Chondrocyte (in vitro differentiated cells): Measurements from ENCODE around the gene CNTNAP1. TPM values are rescaled to one million over a fixed set of nuclear protein-coding genes. Genes with fewer than 3 reads are reported as not detected.

Experiments
- DNase-seq: peaks from one replicate; pipeline ENCODE4 v3.0.0; 2021; ENCODE audit warnings: mixed read lengths, low spot score
- H3K27ac Mint-ChIP-seq: one replicate; pipeline ENCODE4 v1.8.0; 2021; ENCODE audit warnings: mild to moderate bottlenecking, moderate library complexity, mixed read lengths; ENCODE audit not compliant: unreplicated experiment
- H3K27me3 Mint-ChIP-seq: 2 replicates; pipeline ENCODE4 v1.8.0; 2021; ENCODE audit warnings: low read depth, mixed read lengths
- H3K36me3 Mint-ChIP-seq: 2 replicates; pipeline ENCODE4 v1.8.0; 2021; ENCODE audit warnings: low read depth, mixed read lengths
- H3K4me1 Mint-ChIP-seq: 2 replicates; pipeline ENCODE4 v1.8.0; 2021; ENCODE audit warnings: low read depth, mild to moderate bottlenecking, mixed read lengths
- H3K4me3 Mint-ChIP-seq: one replicate; pipeline ENCODE4 v1.8.0; 2021; ENCODE audit warnings: mild to moderate bottlenecking, moderate library complexity, mixed read lengths; ENCODE audit not compliant: unreplicated experiment
- H3K9me3 Mint-ChIP-seq: 2 replicates; pipeline ENCODE4 v1.8.0; 2021; ENCODE audit warnings: low read depth, mixed read lengths
- CTCF ChIP-seq: fragments of 200-600 bp; sonication (generic); IDR thresholded peaks from 2 replicates; pipeline ENCODE4 v1.5.0; 2021; ENCODE audit warnings: antibody characterized with exemption, mild to moderate bottlenecking, moderate library complexity
- total RNA-seq: library from RNA; stranded (reverse); gene quantifications from 3 replicates; pipeline ENCODE4 v1.2.1, GENCODE V29; 2021

Gene CNTNAP1
- total RNA-seq, 1 donor from 2014 or later = 43.6 TPM

- Mint-ChIP-seq H3K4me3 (no peak overlapping the region), H3K9me3 (no peaks in the 10 kb centered on the region), H3K36me3 (peaks cover 41% of the 10 kb centered on the region), H3K4me1 (no peaks in the 10 kb centered on the region), H3K27me3 (no peaks in the 10 kb centered on the region), H3K27ac (no peak overlapping the region)
- no peak for DNase-seq
- TF ChIP-seq CTCF = no peak
Observed at GRCh38 chr17:42704837-42705494, 22.6 kb downstream of the CNTNAP1 start.

DNA sequence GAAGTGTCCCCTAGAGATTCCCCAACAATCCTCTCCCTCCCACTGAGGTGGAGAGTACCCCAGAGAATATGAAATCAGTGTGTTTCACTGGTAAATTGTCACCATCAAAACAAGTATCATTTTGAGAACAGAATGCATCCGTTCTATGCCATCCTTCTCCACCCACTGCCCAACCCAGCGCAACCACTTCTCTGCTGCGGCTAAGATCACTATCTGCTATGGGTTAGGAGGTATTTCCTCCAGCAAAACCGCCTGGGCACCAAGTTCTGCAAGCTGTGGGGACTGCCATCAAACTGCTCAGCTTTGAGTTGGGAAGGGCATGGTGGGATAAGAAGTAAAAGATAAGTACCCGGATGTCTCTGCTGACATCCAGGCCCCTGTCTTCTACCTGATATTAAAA is 24.4 kb downstream of the CNTNAP1 start:
- H3K4me1 Mint-ChIP-seq = no peaks in the 10 kb centered on the region
- DNase-seq = no peak
- no peaks in the 10 kb centered on the region for H3K9me3 Mint-ChIP-seq
- no peak overlapping the region for H3K27ac Mint-ChIP-seq
- H3K36me3 Mint-ChIP-seq = peaks cover 47% of the 10 kb centered on the region
- H3K27me3 Mint-ChIP-seq = no peaks in the 10 kb centered on the region
- TF ChIP-seq CTCF = no peak
- no peak overlapping the region for H3K4me3 Mint-ChIP-seq

GRCh38 chr17:42708588-42708987 is 26.3 kb downstream of the CNTNAP1 start:
- DNase-seq = no peak
- Mint-ChIP-seq H3K27me3 (no peaks in the 10 kb centered on the region), H3K36me3 (peaks cover 44% of the 10 kb centered on the region), H3K27ac (no peak overlapping the region), H3K4me3 (no peak overlapping the region), H3K9me3 (no peaks in the 10 kb centered on the region), H3K4me1 (no peaks in the 10 kb centered on the region)
- TF ChIP-seq CTCF = no peak

DNA sequence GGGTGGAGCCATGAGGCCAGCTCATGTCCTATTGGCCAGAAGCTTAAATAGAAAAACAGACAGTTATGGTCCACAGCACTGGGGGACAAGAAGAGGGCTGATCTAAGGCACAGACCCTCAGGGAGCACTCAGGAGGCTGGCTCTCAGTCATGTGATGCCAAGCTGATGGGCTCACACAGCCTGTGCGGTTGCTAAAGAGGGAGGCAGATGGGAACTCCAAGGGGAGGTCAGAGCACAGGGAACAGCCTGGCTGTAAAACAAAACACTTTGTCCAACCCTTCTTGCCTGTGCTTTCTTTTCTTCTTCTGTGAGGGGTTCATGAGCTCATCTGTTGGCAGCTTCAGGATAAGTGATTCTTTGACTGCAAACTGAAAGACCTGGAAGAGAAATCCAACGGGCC is 27.2 kb downstream of the CNTNAP1 start:
- Mint-ChIP-seq H3K36me3 (peaks cover 38% of the 10 kb centered on the region), H3K4me1 (no peaks in the 10 kb centered on the region), H3K27me3 (no peaks in the 10 kb centered on the region), H3K4me3 (no peak overlapping the region), H3K9me3 (no peaks in the 10 kb centered on the region), H3K27ac (no peak overlapping the region)
- no peak for TF ChIP-seq CTCF
- no peak for DNase-seq

DNA sequence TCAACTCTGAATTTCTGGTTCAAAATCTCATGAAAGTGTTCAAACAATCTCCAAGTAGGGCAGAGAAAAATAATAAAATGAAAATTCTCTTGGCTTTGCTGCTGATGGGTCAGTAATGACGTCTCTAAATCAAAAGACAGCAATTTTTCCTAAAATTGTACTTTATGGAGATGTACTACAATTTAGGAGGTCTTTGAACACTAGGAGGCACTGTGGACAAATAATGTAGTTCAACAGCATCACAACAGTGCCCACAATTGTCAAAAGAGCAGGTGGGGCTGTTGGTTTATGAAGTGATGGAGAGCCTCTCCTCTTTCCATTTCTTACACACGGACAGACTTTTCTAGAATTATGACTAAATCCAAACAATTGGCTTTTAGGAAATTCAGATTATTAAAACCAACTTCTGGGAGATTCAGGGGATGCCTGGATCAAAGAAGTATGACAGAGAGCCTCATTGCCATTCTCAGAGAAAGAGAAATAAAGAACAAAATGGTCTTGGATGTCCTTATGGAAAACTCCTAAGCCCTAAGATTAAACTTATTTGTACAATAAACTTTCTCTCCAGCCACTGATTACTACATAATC is 38.8 kb downstream of the CNTNAP1 start:
- TF ChIP-seq CTCF = peak; percentile 89
- Mint-ChIP-seq H3K27me3 (no peaks in the 10 kb centered on the region), H3K36me3 (peaks cover 24% of the 10 kb centered on the region), H3K4me3 (no peak overlapping the region), H3K27ac (no peak overlapping the region), H3K4me1 (no peaks in the 10 kb centered on the region), H3K9me3 (no peaks in the 10 kb centered on the region)
- DNase-seq = no peak
